Endothelial cell of umbilical vein (primary cell): ENCODE results near the gene AGMAT.

ENCODE experiments used
- EZH2 ChIP-seq: IDR thresholded peaks from 2 replicates; pipeline ENCODE4 v1.6.1; 2012; ENCODE audit warnings: borderline replicate concordance, low read depth, mild to moderate bottlenecking, moderate library complexity, low read length, inconsistent platforms; ENCODE audit not compliant: severe bottlenecking
- GATA2 ChIP-seq: IDR thresholded peaks from 2 replicates; pipeline ENCODE4 v1.7.0; 2011; ENCODE audit warnings: low read depth, mild to moderate bottlenecking, moderate library complexity, mixed read lengths, low read length; ENCODE audit not compliant: insufficient read length, insufficient read depth
- POLR2A ChIP-seq: IDR thresholded peaks from 2 replicates; pipeline ENCODE4 v1.6.1; 2012; ENCODE audit warnings: low read depth, mild to moderate bottlenecking, control low read depth, low read length
- TF ChIP-seq, protein P1 (sequence below), 2 donors: IDR thresholded peaks; 1 replicate in 1 of 2; 2 replicates in 1 of 2; pipeline ENCODE4 v1.5.1; 2011; ENCODE audit warnings: low read length in 2 of 2, mild to moderate bottlenecking in 2 of 2, moderate library complexity in 2 of 2, control low read depth in 1 of 2, inconsistent platforms in 1 of 2, low read depth in 1 of 2; ENCODE audit not compliant: insufficient read depth in 1 of 2; ENCODE audit errors: extremely low read depth in 1 of 2

DNA sequence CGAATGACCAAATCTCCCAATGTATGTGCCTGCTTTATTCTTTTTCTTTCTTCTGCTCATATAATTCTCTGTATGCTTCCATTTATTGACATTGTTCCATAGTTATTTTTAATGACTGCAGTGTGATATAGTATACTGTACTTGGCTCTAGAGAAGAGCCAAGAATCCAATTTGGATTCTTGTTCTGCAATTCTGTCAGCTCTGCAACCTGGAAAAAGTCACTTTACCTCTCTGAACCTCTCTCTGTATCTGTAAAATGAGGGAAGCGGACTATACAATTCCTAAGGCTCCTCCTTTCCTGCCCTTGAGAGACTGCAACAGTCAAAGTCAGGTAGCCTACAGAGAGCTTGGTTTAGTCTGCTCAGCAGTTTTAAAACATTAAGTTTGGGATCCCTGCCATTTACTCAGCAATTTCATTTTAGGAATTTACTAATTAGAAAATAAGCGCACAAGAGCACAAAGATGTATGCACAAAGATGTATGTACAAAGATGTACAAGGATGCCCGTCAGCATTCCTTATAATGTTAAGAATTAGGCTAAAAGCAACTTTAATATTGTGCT is 43.5 kb downstream of the AGMAT start:
- TF ChIP-seq POLR2A = no peak
- TF ChIP-seq, protein P1, sequence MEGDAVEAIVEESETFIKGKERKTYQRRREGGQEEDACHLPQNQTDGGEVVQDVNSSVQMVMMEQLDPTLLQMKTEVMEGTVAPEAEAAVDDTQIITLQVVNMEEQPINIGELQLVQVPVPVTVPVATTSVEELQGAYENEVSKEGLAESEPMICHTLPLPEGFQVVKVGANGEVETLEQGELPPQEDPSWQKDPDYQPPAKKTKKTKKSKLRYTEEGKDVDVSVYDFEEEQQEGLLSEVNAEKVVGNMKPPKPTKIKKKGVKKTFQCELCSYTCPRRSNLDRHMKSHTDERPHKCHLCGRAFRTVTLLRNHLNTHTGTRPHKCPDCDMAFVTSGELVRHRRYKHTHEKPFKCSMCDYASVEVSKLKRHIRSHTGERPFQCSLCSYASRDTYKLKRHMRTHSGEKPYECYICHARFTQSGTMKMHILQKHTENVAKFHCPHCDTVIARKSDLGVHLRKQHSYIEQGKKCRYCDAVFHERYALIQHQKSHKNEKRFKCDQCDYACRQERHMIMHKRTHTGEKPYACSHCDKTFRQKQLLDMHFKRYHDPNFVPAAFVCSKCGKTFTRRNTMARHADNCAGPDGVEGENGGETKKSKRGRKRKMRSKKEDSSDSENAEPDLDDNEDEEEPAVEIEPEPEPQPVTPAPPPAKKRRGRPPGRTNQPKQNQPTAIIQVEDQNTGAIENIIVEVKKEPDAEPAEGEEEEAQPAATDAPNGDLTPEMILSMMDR (IDR thresholded peaks at IDR 0.05; ENCODE audit: extremely low read depth in 1 of 2, insufficient read depth in 1 of 2, low read depth in 1 of 2, low read length in 2 of 2) = no peak
- TF ChIP-seq EZH2 = no peak
- TF ChIP-seq GATA2 = no peak
